ENCODE data around the gene PEMT.
A peak's percentile ranks its signal among the peaks of the same experiment; 100 is the strongest.

Gene PEMT

DNA sequence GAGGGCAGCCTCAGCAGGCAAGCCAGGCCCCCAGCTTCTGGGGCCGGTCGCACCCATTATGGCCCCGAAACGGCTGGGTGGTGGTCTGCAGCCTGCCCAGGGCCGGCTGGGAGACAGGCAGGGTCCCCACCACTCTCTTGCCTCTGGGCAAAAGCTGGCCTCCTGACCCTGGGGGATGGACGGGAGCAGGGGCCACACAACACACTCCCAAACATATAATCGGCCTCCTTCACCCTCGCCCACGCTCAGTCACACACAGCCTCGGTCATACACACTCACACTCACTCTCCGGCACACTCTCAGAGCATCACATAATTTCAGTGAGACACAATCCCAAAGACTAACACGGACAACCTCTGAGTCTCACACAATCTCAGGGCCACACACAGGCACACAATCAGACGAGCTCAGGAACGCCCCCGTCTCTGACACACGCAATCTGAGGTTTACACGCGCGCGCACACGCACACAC lies 589 bp downstream of the PEMT start:
- no peaks in the 10 kb centered on the region for H3K36me3 ChIP-seq (replicated peaks)
- no peaks in the 10 kb centered on the region for H3K27me3 ChIP-seq (ENCODE audit: low read depth)
- peak overlapping the region; percentile 89 for H3K4me3 ChIP-seq
- DNase-seq (ENCODE audit: low spot score in 2 of 2), result no peak
- no peaks in the 10 kb centered on the region for H3K9me3 ChIP-seq
- H3K4me1 ChIP-seq, result peaks cover 8% of the 10 kb centered on the region
- in situ Hi-C loops (cut with MboI; ENCODE audit: low sequenced_read_pairs), result no loop called here

DNA sequence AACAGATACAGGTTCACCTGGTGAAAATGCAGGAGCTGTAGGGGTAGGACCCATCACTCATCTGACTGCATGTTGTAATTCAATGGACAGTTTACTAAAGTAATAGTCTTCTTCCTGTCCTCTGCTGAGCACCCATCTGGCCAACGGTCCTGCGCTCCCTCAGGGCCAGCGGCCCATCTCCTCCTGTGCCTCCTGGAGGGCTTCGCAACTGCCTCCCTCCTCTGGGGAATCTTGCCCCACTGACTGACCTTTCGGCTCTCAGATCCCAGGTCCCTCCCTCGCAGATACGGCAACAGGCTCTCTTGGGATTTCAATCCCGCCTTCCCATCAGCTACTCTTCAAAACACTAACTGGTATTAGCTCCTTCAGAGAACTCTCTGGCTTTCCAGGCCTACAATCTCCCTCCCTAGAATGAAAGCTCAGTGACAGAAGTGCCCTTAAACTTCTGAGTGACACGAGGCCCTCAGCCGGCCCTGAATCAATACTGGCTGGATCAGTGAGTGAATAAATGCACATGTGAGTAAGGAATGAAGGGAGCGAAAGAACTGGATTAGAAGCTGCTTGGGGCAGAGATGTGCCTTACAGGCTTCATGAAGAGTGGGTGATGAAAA lies 1.3 kb downstream of the PEMT start:
- DNase-seq (ENCODE audit: low spot score in 2 of 2), result peak in 1 of 2 experiments; percentile 42
- no peaks in the 10 kb centered on the region for H3K27me3 ChIP-seq (ENCODE audit: low read depth)
- in situ Hi-C loops (cut with MboI; ENCODE audit: low sequenced_read_pairs), result no loop called here
- H3K4me1 ChIP-seq, result peaks cover 8% of the 10 kb centered on the region
- no peaks in the 10 kb centered on the region for H3K36me3 ChIP-seq (replicated peaks)
- no peaks in the 10 kb centered on the region for H3K9me3 ChIP-seq
- H3K4me3 ChIP-seq, result peak overlapping the region; percentile 89

DNA sequence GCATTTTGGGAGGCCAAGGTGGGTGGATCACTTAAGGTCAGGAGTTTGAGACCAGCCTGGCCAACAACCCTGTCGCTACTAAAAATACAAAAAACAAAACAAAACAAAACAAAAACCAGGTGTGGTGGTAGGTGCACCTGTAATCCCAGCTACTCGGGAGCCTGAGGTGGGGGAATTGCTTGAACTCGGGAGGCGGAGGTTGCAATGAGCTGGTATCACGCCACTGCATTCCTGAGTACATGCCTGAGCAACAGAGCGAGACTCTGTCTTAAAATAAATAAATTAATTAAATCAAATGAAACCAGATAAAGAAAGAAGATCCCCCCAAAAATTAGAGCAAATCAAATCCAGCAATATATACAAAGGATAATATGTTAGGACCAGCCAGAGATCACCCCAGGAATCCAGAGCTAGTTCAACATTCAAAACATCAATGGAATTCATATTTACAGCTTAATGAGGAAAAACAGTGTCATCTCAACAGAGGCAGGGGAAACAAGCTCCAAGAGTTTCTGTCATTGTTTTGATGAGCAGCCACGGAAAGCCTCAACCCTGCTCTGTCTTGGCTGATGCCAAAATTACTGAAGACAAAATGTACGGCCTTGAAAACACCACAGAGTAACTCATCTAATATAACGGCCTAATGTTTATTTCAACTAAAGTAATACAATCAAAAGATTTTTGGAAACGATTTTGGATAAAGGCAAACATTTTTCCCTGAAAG lies 3.7 kb downstream of the PEMT start:
- in situ Hi-C loops (cut with MboI; ENCODE audit: low sequenced_read_pairs), result no loop called here
- Histone ChIP-seq H3K36me3 (replicated peaks) (no peaks in the 10 kb centered on the region), H3K4me1 (peaks cover 8% of the 10 kb centered on the region), H3K4me3 (no peak overlapping the region), H3K9me3 (no peaks in the 10 kb centered on the region), H3K27me3 (ENCODE audit: low read depth) (no peaks in the 10 kb centered on the region)
- no peak for DNase-seq (ENCODE audit: low spot score in 2 of 2)

DNA sequence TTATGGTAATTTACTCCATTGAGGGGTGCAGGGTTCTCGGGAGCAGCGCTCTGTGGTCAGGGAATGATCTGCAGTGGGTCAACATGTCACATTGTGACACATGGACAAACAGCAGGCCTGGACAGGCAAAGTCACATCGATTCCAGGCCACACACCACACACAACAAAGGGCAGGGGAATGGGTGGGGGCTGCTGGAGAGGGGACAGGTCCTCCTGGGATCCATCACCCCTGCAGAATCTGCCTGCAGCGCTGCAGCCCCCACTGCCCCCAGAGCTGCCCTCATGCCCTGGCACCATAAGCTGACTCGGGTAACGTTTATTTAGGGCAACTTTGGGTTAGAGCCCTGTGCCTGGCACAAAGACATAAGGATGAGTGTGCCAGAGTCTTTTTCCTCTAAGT lies 9.1 kb downstream of the PEMT start:
- Histone ChIP-seq H3K27me3 (ENCODE audit: low read depth) (no peaks in the 10 kb centered on the region), H3K4me3 (no peak overlapping the region), H3K36me3 (replicated peaks) (no peaks in the 10 kb centered on the region), H3K9me3 (no peaks in the 10 kb centered on the region), H3K4me1 (no peaks in the 10 kb centered on the region)
- in situ Hi-C loops (cut with MboI; ENCODE audit: low sequenced_read_pairs), result no loop called here
- no peak for DNase-seq (ENCODE audit: low spot score in 2 of 2)

DNA sequence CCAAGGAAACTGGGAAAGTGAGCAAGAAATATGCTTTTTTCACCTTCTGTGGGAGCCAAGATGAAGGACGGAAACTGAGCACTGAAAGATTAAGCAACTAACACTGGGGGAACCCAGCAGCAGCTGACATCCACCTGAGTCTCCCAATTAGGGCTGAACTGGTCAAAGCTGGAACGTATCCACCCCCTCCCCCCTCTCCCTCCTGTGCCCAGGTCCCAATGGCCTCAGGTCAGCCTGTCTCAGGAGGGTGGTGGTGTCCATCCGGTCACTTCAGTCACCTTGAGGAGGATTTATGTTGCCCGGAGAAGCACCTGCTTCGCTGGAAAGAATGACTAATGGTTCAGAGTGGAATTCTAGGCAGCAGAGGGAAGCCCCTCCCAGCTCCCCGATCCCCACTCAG lies 10.0 kb downstream of the PEMT start:
- DNase-seq (ENCODE audit: low spot score in 2 of 2), result no peak
- Histone ChIP-seq H3K9me3 (no peaks in the 10 kb centered on the region), H3K27me3 (ENCODE audit: low read depth) (no peaks in the 10 kb centered on the region)

GRCh38 chr17:17580662-17581470 lies 10.6 kb downstream of the PEMT start:
- no peak overlapping the region for H3K4me3 ChIP-seq
- no peak for DNase-seq (ENCODE audit: low spot score in 2 of 2)
- no peaks in the 10 kb centered on the region for H3K27me3 ChIP-seq (ENCODE audit: low read depth)
- peaks cover 3% of the 10 kb centered on the region; the same call in 1 of the 2 replicates for H3K36me3 ChIP-seq (replicated peaks)
- in situ Hi-C loops (cut with MboI; ENCODE audit: low sequenced_read_pairs), result no loop called here
- no peaks in the 10 kb centered on the region for H3K9me3 ChIP-seq
- H3K4me1 ChIP-seq, result no peaks in the 10 kb centered on the region

More for the DNA sequence above, 10.0 kb downstream of the PEMT start:
- Histone ChIP-seq H3K4me1 (no peaks in the 10 kb centered on the region), H3K4me3 (no peak overlapping the region), H3K36me3 (replicated peaks) (peaks cover 3% of the 10 kb centered on the region; the same call in 1 of the 2 replicates)
- in situ Hi-C loops (cut with MboI; ENCODE audit: low sequenced_read_pairs), result no loop called here

DNA sequence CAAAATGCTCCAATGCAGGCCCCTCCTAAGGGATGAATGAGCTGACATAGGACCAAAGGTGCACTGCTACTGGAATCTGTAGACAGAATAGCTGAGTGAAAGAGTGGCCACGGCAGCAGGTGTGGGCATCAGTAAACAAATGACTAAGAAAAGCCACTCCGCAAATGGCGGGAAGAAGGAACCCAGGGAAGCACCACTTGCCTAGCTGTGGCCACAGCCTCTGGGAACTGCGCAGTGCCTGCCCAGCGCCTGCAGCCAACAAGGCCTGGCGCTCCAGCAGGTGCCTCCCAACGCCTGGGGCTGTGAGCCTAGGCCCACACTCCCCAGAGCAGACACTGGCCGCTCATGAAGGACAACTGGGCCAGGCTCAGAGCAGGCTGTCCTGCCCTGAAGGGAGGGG lies 11.8 kb downstream of the PEMT start:
- peaks cover 3% of the 10 kb centered on the region; the same call in 1 of the 2 replicates for H3K36me3 ChIP-seq (replicated peaks)
- no peak overlapping the region for H3K4me3 ChIP-seq
- H3K4me1 ChIP-seq, result no peaks in the 10 kb centered on the region
- in situ Hi-C loops (cut with MboI; ENCODE audit: low sequenced_read_pairs), result no loop called here
- no peaks in the 10 kb centered on the region for H3K27me3 ChIP-seq (ENCODE audit: low read depth)
- no peaks in the 10 kb centered on the region for H3K9me3 ChIP-seq
- DNase-seq (ENCODE audit: low spot score in 2 of 2), result no peak

DNA sequence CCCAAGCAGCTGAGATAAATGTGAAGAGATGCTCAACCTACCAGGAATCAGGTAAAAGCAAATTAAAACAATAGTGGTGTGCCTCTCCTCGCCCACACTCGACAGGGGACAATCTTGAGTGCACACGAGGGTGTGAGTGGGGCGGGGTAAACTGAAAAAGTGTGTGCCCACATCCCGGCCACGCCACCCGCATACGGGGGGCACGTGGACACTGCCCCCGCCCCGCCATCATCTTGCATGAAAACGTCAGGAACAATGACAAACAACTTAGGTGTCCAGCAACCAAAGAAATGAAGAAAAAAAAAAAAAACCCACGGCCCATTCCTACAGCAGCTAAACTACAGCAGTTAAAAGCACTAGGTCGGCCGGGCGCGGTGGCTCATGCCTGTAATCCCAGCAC lies 14.1 kb downstream of the PEMT start:
- Histone ChIP-seq H3K4me1 (no peaks in the 10 kb centered on the region), H3K27me3 (ENCODE audit: low read depth) (no peaks in the 10 kb centered on the region), H3K4me3 (no peak overlapping the region), H3K36me3 (replicated peaks) (peaks cover 3% of the 10 kb centered on the region), H3K9me3 (no peaks in the 10 kb centered on the region)
- DNase-seq (ENCODE audit: low spot score in 2 of 2), result no peak
- in situ Hi-C loops (cut with MboI; ENCODE audit: low sequenced_read_pairs), result no loop called here

DNA sequence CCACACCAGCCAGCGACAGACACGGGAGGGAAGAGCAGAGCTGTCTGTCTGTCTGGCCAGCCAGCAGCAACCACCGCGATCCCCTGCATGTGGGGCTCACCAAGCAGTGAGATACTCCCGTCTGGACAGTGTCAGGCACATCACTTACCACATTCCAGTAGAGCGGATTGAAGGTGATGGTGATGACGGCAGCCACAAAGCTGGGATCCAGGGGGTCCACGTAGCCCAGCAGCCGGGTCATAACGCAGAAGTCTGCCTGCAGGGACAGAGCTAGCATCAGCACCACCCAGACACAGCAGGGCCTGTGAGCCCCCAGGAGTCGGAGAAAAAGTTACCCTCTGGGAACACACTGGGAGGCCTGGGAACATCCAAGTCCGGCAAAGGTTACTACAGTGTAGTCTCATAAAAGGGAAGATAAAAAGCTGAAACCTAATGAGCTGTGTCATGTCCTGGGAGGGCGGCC lies 14.7 kb downstream of the PEMT start:
- in situ Hi-C loops (cut with MboI; ENCODE audit: low sequenced_read_pairs), result no loop called here
- Histone ChIP-seq H3K9me3 (no peaks in the 10 kb centered on the region), H3K36me3 (replicated peaks) (peaks cover 3% of the 10 kb centered on the region), H3K4me3 (no peak overlapping the region), H3K4me1 (no peaks in the 10 kb centered on the region), H3K27me3 (ENCODE audit: low read depth) (no peaks in the 10 kb centered on the region)
- DNase-seq (ENCODE audit: low spot score in 2 of 2), result no peak

GRCh38 chr17:17575360-17576251 lies 15.9 kb downstream of the PEMT start:
- in situ Hi-C loops (cut with MboI; ENCODE audit: low sequenced_read_pairs), result no loop called here
- H3K9me3 ChIP-seq, result no peaks in the 10 kb centered on the region
- H3K36me3 ChIP-seq (replicated peaks), result peaks cover 3% of the 10 kb centered on the region
- H3K27me3 ChIP-seq (ENCODE audit: low read depth), result no peaks in the 10 kb centered on the region
- H3K4me3 ChIP-seq, result no peak overlapping the region
- no peak for DNase-seq (ENCODE audit: low spot score in 2 of 2)
- no peaks in the 10 kb centered on the region for H3K4me1 ChIP-seq

DNA sequence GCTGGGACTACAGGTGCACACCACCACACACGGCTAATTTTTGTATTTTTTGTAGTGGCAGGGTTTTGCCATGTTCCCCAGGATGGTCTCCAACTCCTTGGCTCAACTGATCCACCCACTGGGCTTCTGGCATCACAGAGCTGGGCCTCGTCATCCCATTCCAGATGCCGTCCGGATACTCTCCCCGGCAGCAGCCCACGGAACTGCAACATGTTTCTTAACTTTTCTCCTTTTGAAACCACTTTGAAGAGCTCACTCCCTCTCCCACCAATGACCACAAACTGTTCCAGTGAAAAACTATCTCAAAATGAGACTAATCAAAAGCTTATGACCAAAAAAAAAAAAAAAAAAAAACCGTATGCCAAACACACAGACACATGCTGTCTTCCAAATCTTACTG lies 17.6 kb downstream of the PEMT start:
- no peaks in the 10 kb centered on the region for H3K4me1 ChIP-seq
- no peak for DNase-seq (ENCODE audit: low spot score in 2 of 2)
- no peaks in the 10 kb centered on the region for H3K9me3 ChIP-seq
- in situ Hi-C loops (cut with MboI; ENCODE audit: low sequenced_read_pairs), result loop anchor here (5.0 kb wide), 1 partner anchor 77 kb away; the partner anchor contains the start of gene RASD1
- no peaks in the 10 kb centered on the region for H3K27me3 ChIP-seq (ENCODE audit: low read depth)
- H3K4me3 ChIP-seq, result no peak overlapping the region
- peaks cover 3% of the 10 kb centered on the region for H3K36me3 ChIP-seq (replicated peaks)

DNA sequence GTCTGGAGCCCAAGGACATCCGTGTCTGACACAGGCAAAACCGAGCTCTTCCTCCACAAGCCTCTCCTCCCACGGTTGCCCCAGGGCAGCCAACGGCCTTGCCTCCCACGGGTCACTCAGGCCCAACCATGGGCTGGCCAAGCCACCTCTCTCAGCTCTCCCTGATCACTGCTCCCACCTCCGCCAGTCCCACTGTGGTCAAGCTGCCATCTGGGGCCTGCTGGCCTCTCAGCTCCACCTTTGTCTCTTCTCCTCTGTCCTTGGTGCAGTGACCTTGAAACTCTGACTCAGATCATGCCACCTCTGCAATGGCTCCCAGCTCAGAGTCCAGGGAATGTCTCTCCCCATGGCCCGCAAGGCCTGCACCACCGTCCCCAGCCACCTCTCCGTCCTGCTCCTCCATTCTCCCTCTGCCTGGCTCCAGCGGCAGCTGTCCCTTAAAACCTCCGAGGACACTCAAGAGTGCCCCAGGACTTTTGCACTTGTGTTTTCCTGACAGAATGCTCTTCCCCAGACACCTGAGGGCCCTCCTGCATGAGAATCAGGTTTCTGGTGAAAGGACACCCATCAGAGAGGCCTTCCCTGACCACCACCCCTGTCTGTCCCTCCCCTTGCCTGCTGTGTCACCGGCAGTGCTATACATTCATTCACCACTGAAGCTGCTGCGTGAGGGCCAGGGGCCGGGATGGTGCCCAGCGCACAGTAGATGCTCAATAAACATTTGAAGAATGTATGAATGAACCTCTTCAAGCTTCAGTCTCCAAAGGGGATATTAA lies 19.3 kb downstream of the PEMT start:
- H3K4me1 ChIP-seq, result no peaks in the 10 kb centered on the region
- in situ Hi-C loops (cut with MboI; ENCODE audit: low sequenced_read_pairs), result loop anchor here (5.0 kb wide), 1 partner anchor 75 kb away; the partner anchor contains the start of gene RASD1

More for the DNA sequence above, 19.3 kb downstream of the PEMT start:
- no peak for DNase-seq (ENCODE audit: low spot score in 2 of 2)
- Histone ChIP-seq H3K4me3 (no peak overlapping the region), H3K27me3 (ENCODE audit: low read depth) (no peaks in the 10 kb centered on the region), H3K36me3 (replicated peaks) (peaks cover 3% of the 10 kb centered on the region), H3K9me3 (no peaks in the 10 kb centered on the region)

Measured in HAP-1 (cell line).